ENCODE results near the gene MYO19. TPM values are rescaled to one million over a fixed set of nuclear protein-coding genes. Genes with fewer than 3 reads are reported as not detected.

The MYO19 gene
- total RNA-seq, 4 donors from 2014 or later, result 134 to 366 (median 154) TPM

DNA sequence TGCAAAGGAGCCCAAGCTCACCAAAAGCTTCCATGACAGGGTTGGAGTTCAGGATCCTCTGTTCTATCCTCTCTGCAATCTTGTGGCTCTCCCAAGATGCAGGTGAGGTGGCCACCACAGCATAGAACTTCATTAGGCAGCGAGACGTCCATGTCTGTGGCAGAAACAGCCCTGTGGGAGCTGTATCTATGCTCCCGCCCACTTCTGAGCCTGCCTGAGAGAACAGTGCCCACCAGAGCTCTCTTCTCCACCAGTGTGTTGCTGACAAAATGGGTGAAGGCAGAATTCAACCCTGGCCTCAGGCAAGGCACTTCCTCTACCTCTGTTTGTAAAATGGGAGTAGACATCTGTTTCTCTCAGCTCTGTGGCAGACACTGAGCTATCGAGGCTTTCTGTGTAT, 18.8 kb downstream of the MYO19 start:
- H3K36me3 ChIP-seq, result peaks cover 58% of the 10 kb centered on the region
- TF ChIP-seq POLR2AphosphoS5 (IDR thresholded peaks at IDR 0.05) (no peak), EP300 (IDR thresholded peaks at IDR 0.05) (no peak), POLR2A (IDR thresholded peaks at IDR 0.05) (no peak)
- TF ChIP-seq, protein P1, sequence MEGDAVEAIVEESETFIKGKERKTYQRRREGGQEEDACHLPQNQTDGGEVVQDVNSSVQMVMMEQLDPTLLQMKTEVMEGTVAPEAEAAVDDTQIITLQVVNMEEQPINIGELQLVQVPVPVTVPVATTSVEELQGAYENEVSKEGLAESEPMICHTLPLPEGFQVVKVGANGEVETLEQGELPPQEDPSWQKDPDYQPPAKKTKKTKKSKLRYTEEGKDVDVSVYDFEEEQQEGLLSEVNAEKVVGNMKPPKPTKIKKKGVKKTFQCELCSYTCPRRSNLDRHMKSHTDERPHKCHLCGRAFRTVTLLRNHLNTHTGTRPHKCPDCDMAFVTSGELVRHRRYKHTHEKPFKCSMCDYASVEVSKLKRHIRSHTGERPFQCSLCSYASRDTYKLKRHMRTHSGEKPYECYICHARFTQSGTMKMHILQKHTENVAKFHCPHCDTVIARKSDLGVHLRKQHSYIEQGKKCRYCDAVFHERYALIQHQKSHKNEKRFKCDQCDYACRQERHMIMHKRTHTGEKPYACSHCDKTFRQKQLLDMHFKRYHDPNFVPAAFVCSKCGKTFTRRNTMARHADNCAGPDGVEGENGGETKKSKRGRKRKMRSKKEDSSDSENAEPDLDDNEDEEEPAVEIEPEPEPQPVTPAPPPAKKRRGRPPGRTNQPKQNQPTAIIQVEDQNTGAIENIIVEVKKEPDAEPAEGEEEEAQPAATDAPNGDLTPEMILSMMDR (IDR thresholded peaks at IDR 0.05), result no peak
- no peaks in the 10 kb centered on the region for H3K4me1 ChIP-seq
- DNase-seq (ENCODE audit: low spot score in 2 of 2), result peak in 1 of 2 donors; percentile 33
- no peaks in the 10 kb centered on the region for H3K27me3 ChIP-seq
- 98% methylated on average over 4 of the region's 4 CpGs for WGBS
- H3K4me3 ChIP-seq, result no peak overlapping the region
- no peak overlapping the region for H3K27ac ChIP-seq
- H3K9me3 ChIP-seq, result no peaks in the 10 kb centered on the region

- H3K36me3 ChIP-seq, result peaks cover 62% of the 10 kb centered on the region
These were observed 19.8 kb downstream of the MYO19 start for GRCh38 chr17:36514856-36515255.

DNA sequence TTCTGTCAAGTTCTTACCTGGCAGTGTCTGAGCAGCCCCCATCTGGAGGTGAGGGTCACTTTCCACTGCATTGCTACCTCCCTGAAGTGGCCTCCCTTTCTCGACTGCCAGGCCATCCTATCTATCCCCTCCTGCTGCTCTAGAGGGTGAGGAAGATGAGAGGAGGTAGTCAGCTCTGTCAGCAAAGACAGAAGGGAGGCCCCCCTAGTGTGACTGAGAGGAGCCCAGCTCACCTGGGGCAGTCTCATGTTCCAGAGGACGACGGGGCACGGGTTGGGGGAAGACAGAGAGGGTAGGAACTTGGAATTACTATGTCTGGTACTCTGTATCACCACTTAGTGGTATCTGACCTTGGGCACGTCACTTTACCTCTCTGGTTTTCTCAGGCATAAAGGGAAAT, 22.0 kb downstream of the MYO19 start:
- TF ChIP-seq, protein P1 (IDR thresholded peaks at IDR 0.05), result no peak
- TF ChIP-seq POLR2A (IDR thresholded peaks at IDR 0.05) (no peak), POLR2AphosphoS5 (IDR thresholded peaks at IDR 0.05) (no peak), EP300 (IDR thresholded peaks at IDR 0.05) (no peak)
- DNase-seq (ENCODE audit: low spot score in 2 of 2), result no peak
- Histone ChIP-seq H3K27me3 (no peaks in the 10 kb centered on the region), H3K4me1 (no peaks in the 10 kb centered on the region), H3K4me3 (no peak overlapping the region), H3K36me3 (peaks cover 80% of the 10 kb centered on the region), H3K9me3 (no peaks in the 10 kb centered on the region), H3K27ac (no peak overlapping the region)
- 93% methylated on average over 5 of the region's 5 CpGs for WGBS

More at GRCh38 chr17:36514856-36515255, 19.8 kb downstream of the MYO19 start:
- Histone ChIP-seq H3K4me3 (no peak overlapping the region), H3K27me3 (no peaks in the 10 kb centered on the region), H3K9me3 (no peaks in the 10 kb centered on the region), H3K4me1 (no peaks in the 10 kb centered on the region), H3K27ac (no peak overlapping the region)
- peak in 1 of 2 donors; percentile 21 for DNase-seq (ENCODE audit: low spot score in 2 of 2)
- 98% methylated on average over 3 of the region's 3 CpGs for WGBS
- no peak for TF ChIP-seq EP300 (IDR thresholded peaks at IDR 0.05)
- no peak for TF ChIP-seq POLR2A (IDR thresholded peaks at IDR 0.05)
- no peak for TF ChIP-seq POLR2AphosphoS5 (IDR thresholded peaks at IDR 0.05)
- TF ChIP-seq, protein P1 (IDR thresholded peaks at IDR 0.05), result no peak

- Histone ChIP-seq H3K27ac (no peak overlapping the region), H3K27me3 (no peaks in the 10 kb centered on the region), H3K4me3 (no peak overlapping the region), H3K9me3 (no peaks in the 10 kb centered on the region), H3K36me3 (peaks cover 87% of the 10 kb centered on the region), H3K4me1 (no peaks in the 10 kb centered on the region)
- peak in 1 of 2 donors; percentile 38 for DNase-seq (ENCODE audit: low spot score in 2 of 2)
- 88% methylated on average over 6 of the region's 6 CpGs for WGBS
- TF ChIP-seq POLR2A (IDR thresholded peaks at IDR 0.05), result no peak
- no peak for TF ChIP-seq POLR2AphosphoS5 (IDR thresholded peaks at IDR 0.05)
- TF ChIP-seq, protein P1 (IDR thresholded peaks at IDR 0.05), result no peak
- no peak for TF ChIP-seq EP300 (IDR thresholded peaks at IDR 0.05)
These were observed 23.5 kb downstream of the MYO19 start for GRCh38 chr17:36511216-36511615.

DNA sequence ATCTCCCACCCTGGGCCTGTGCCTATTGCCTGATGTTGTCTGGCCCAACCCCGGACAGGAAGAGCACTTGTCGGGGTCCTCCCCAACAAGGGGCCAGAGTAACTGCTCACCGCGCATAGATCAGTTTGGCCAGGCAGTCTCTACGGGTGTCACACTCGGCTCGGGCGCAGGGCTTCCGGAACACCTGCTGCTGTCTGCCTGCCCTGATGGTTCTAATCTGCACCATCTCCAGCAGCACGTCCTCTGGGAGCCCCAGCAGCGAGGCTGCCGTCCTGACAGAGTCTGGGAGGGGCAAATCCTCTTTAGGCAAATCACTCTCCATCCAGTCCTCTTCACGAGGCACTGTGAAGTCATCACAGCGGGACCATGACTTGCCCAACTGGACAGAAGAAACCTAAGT, 24.0 kb downstream of the MYO19 start:
- TF ChIP-seq POLR2A (IDR thresholded peaks at IDR 0.05), result no peak
- Histone ChIP-seq H3K27ac (no peak overlapping the region), H3K27me3 (no peaks in the 10 kb centered on the region), H3K4me1 (no peaks in the 10 kb centered on the region), H3K4me3 (no peak overlapping the region), H3K36me3 (peaks cover 87% of the 10 kb centered on the region), H3K9me3 (no peaks in the 10 kb centered on the region)
- WGBS, result 93% methylated on average over 3 of the region's 14 CpGs
- DNase-seq (ENCODE audit: low spot score in 2 of 2), result peak in 1 of 2 donors; percentile 20

All from suprapubic skin (tissue), 4 donors.